Measurements from ENCODE around the gene PPFIBP2. TPM values are rescaled to one million over a fixed set of nuclear protein-coding genes. Genes with fewer than 3 reads are reported as not detected.
A peak's percentile ranks its signal among the peaks of the same experiment; 100 is the strongest.

Gene PPFIBP2
- total and polyA plus RNA-seq, 2 of the 13 experiments (the other 11 are each of a cell fraction or from before 2014, with no cell fraction given), result 15.0 to 52.5 TPM

GRCh38 chr11:7666292-7666866, 152.6 kb downstream of the PPFIBP2 start:
- CTCF ChIA-PET (ENCODE audit: low intra/inter-chr PET ratio, low total read pairs), result interaction anchor here (1.0 to 2.6 kb wide), 5 partner anchors 9 to 313 kb away, joined by 3 to 27 read pairs (median 7); no protein-coding TSS in a partner anchor
- ATAC-seq, result no peak

More at GRCh38 chr11:7666292-7666866, 152.6 kb downstream of the PPFIBP2 start:
- Histone ChIP-seq H3K9ac (ENCODE audit: insufficient read depth, low read depth, low read length) (no peak overlapping the region), H3K9me3 (ENCODE audit: low read length) (no peaks in the 10 kb centered on the region), H3K79me2 (ENCODE audit: insufficient read depth, low read length) (no peaks in the 10 kb centered on the region), H4K20me1 (ENCODE audit: insufficient read depth, low read length) (no peaks in the 10 kb centered on the region), H3K27me3 (ENCODE audit: control insufficient read depth in 1 of 2, insufficient read depth in 2 of 2, low read length in 2 of 2) (no peaks in the 10 kb centered on the region; a peak in 1 of 5 replicates), H3K4me1 (ENCODE audit: insufficient read depth, low read length) (peaks cover 11% of the 10 kb centered on the region), H3K4me3 (replicated peaks in 1 of 3; ENCODE audit: insufficient read depth in 1 of 3, low read depth in 2 of 3, low read length in 3 of 3) (no peak overlapping the region), H3K27ac (ENCODE audit: extremely low read length, insufficient read depth, low read length) (no peak overlapping the region), H3K36me3 (replicated peaks in 1 of 2; ENCODE audit: control insufficient read depth in 1 of 2, insufficient read depth in 2 of 2, low read length in 2 of 2) (no peaks in the 10 kb centered on the region; a peak in 1 of 5 replicates), H2AFZ (ENCODE audit: low read length) (no peak overlapping the region), H3K4me2 (ENCODE audit: low read depth, low read length) (no peak overlapping the region)
- intact Hi-C loops (cut with micrococcal nuclease; ENCODE audit: unreplicated experiment) (no loop called here), in situ Hi-C loops (cut with HindIII; ENCODE audit: extremely low pct_ligation_motif_present, low pct_unique_long_range_greater_than_20kb) (no loop called here)
- BruUV-seq (replicated peaks), result no TSS peak
- POLR2A ChIA-PET, result interaction anchor here (1.9 kb wide), 1 partner anchor 95 kb away, joined by 10 read pairs; no protein-coding TSS in a partner anchor
- DNase-seq (ENCODE audit: low spot score) (no peak), FAIRE-seq (no peak)
- WGBS (ENCODE audit: low lambda C conversion rate), result 98% methylated on average over 7 of the region's 7 CpGs
- TF ChIP-seq GATA4 (IDR thresholded peaks at IDR 0.05; ENCODE audit: borderline replicate concordance, low read depth) (no peak), SSRP1 (CRISPR knock-in tag; IDR thresholded peaks at IDR 0.05) (no peak), ZBTB39 (CRISPR knock-in tag; IDR thresholded peaks at IDR 0.05) (no peak), SP2 (CRISPR knock-in tag; IDR thresholded peaks at IDR 0.05) (no peak), MED1 (CRISPR knock-in tag; IDR thresholded peaks at IDR 0.05) (no peak), ZZZ3 (CRISPR knock-in tag; IDR thresholded peaks at IDR 0.05; ENCODE audit: borderline replicate concordance) (no peak), ZNF891 (CRISPR knock-in tag; IDR thresholded peaks at IDR 0.05) (no peak), PHF20 (CRISPR knock-in tag; IDR thresholded peaks at IDR 0.05) (0 out of 2 replicates have a peak, but pooled peaks have one; percentile 2)
